GM19467 (cell line): ENCODE results near the gene SLC17A9.

Experiments
- ATAC-seq: cut with Tn5 transposase; IDR thresholded peaks from one replicate; pipeline ENCODE4 v1.9.1; 2021; ENCODE audit warnings: mild to moderate bottlenecking, moderate library complexity; ENCODE audit not compliant: unreplicated experiment

SLC17A9 gene

GRCh38 chr20:62952373-62952967, at the start of gene SLC17A9:
Gene SLC17A9 (plus strand): TSS chr20:62952709. CDS start chr20:62952831, 122 bp downstream.
- ATAC-seq = no peak

GRCh38 chr20:62902926-62903615, 49.4 kb upstream of the SLC17A9 start:
- no peak for ATAC-seq

- no peak for ATAC-seq
Measured at GRCh38 chr20:62905536-62906117, 46.9 kb upstream of the SLC17A9 start.

DNA sequence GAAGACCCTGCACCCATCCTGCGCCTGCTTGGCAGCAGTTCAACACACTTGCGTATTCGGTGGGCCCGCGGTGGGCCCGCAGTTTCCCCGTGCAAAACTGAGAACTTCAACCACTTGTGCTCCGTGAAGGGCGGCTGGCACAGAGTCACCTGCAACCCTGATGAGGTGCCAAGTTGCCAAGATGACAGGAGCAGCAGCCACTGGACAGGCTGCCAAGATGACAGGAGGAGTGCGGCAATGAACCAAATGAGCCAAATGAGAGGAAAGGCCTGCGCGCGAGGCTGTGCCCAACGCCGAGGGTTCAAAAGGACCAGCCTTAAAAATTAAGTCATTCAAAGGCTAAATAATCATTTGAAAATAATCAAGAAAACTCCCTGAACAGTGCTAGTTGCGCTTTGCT, 46.3 kb upstream of the SLC17A9 start:
- ATAC-seq = no peak

GRCh38 chr20:62906647-62907375, 45.7 kb upstream of the SLC17A9 start:
- no peak for ATAC-seq

- ATAC-seq = no peak
Measured at GRCh38 chr20:62907384-62908317, 44.9 kb upstream of the SLC17A9 start.

DNA sequence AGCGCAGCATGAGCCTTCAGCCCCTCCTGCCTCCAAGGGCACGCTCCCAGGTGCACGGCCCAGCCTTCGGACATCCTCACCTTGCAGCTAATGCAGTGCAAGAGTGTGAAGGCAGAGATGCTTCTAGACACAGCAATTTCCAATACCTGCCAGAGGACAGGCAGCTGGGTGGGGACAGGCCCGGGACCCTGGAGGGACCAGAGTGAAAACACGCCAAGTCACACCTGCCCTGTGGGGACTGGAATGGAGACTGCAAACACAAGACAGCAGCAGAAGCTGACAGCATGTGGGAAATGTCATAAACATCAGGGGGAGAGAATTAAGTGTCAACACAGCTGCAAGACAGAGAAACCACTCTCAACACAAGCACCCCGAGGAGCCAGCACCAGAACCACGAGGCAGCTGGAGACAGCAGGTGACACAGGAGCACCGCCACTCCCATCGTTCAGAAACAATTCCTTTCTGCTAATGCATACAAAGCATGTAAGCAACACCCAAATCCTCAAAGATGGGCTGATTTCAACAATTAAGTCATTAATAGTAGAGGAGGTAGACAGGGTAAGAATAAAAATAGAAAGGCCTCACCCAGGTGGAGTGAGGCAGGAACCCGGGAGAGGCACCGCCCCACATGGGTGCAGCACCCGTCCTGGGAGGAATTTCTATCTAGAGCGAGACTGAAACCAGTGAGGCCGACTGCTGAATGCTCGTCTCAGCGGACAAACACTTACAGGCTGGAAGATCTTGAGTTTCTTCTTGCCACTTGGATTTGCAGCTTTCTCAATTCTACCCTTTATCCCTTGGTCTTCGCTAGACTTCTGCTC, 43.3 kb upstream of the SLC17A9 start:
- no peak for ATAC-seq

- no peak for ATAC-seq
Measured at GRCh38 chr20:62910217-62910766, 42.2 kb upstream of the SLC17A9 start.

- ATAC-seq = no peak
Measured at GRCh38 chr20:62910777-62911497, 41.6 kb upstream of the SLC17A9 start.

DNA sequence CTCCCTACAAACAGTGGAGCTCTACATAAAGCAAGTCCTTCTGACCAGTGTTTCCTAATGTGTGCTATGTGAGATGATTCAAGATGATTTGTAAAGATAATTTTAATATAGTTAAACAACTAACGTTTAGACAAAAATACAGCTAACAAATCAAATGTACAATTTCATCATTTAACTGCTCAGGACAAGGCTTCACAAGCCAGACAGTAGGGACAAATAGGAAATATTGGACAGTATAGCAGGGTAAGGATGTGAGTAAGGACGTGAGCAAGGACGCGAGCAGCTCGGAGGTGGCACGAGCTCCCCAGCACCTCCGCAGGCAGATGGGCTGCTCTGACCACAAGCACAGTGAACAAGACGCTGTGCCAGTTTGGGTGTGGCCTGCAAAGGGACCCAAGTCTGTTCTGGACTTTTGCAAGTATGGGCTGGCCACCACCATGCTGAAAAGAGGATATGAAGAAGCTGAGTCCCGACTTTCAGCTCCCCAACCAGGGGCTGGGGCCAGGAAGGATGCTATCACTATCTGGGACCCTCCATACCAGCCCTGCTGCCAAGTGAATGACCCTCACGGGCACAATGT, 40.7 kb upstream of the SLC17A9 start:
- no peak for ATAC-seq

- ATAC-seq = no peak
Measured at GRCh38 chr20:62913043-62913630, 39.4 kb upstream of the SLC17A9 start.

GRCh38 chr20:62914436-62914835, 38.1 kb upstream of the SLC17A9 start:
- ATAC-seq = no peak

DNA sequence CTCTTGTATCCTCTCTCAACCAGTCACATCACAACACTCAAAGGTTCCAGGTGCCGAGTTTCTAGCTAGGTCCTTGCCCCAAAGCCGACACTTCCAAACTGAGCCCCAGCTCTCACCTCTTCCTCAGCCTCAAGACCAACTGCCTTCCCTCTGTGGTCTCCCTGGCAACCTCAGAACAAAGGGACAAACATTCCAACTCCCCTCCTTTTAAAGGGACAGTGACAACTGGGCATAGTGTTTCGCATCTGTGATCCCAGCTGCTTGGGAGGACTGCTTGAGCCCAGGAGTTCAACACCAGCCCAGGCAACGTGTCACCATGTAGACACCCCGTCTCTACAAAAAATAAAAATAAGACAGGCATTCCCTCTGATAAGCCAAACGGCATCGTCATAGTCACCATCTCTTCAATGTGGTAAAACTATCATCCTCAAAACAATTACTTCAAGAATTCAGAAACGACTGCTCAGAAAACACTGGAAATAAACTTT, 37.5 kb upstream of the SLC17A9 start:
- no peak for ATAC-seq

GRCh38 chr20:62916703-62917476, 35.6 kb upstream of the SLC17A9 start:
- no peak for ATAC-seq

DNA sequence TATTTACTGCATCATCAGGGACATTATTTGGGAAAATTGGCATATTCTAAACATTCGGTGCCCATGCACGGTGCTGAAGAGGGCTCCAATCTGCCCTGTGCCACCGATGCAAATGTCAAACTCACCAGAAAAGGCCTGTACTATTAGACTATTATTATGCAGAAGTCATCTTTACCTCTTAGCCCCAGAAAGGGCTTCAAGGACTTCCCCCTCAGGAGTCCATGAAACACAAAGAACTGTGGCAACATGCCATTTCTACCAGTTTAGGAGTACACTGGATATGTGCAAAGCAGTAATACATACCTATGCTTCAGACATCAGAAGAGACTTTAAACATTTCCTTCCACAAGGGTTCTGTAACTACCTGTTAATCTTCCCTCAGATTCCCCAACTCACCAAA, 34.8 kb upstream of the SLC17A9 start:
- ATAC-seq = no peak

DNA sequence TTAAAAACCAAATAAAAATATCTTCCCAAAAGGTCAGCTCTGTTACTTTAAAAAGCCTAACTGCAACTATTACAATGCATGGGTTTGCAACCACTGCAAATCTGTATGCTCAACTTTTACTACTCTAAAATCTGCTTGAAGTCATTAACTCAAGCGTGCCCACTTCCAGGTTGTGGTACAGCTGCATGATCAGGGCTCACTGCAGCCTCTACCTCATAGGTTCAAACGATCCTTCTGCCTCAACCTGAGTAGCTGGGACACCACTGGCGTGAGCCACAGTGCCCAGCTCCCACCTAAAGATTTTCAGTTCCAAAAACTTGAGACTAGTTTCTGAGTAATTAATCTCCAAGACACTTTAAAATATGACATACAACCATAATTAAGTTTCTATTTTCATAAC, 34.4 kb upstream of the SLC17A9 start:
- ATAC-seq = no peak

DNA sequence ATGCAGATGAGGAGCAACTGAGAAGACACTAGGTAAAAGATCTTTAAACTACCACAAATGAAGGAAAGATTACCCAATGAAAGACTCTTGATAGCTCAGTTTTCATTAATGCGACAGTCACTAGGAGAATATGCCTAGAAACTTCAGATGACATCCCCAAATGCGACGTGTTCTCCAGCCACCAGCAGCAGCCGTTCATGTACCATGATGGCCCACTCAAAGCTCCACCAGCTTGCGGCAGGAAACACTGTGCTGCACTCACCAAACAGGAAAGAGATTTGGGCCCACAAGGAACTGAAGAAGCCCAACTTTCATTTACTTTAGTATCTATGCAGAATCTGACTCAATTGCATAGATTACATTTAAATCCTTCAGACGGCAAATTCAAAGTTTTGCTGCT, 33.7 kb upstream of the SLC17A9 start:
- no peak for ATAC-seq
